ENCODE data around the gene TTYH2. TPM values are rescaled to one million over a fixed set of nuclear protein-coding genes. Genes with fewer than 3 reads are reported as not detected.

The TTYH2 gene
- total RNA-seq, 1 donor from 2014 or later: 1.2 TPM

DNA sequence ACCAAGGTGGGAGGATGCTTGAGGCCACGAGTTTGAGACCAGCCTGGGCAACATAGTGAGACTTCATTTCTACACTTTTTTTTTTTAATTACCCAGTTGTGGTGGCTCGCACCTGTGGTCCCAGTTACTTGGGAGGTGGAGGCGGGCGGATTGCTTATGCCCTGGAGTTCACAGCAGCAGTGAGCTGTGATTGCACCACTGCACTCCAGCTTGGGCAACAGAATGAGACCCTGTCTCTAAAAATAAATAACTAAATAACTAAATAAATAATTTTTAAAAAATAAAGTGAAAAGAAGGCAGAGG is 70.0 kb downstream of the TTYH2 start:
- no peak for DNase-seq (ENCODE audit: low spot score)

DNA sequence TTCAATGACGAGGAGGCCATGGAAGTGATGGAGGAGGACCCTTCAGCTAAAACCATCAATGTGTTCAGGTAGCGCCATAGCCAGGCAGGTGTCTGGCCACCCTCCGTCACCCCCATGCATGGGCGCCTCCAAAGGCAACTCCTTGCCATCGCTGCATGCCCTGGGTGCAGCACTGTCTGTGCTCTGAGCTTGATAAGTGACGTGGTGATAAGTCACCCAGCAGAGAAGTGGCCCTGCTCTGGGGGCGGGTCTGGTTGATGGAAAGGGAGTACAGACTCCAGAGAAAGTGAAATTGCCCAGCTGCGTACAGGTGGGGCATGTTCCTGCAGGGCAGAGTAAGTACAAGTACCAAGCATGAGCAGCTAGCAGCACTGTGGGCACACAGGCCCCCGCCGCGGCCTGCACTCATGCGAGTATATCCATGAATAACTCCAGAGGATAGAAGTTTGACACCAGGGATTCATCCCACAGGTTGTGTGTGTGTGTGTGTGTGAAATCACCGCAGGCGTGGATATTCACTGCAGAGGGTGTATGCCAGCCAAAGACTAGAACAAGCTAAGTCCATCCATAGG is 73.7 kb downstream of the TTYH2 start:
- DNase-seq (ENCODE audit: low spot score): no peak

DNA sequence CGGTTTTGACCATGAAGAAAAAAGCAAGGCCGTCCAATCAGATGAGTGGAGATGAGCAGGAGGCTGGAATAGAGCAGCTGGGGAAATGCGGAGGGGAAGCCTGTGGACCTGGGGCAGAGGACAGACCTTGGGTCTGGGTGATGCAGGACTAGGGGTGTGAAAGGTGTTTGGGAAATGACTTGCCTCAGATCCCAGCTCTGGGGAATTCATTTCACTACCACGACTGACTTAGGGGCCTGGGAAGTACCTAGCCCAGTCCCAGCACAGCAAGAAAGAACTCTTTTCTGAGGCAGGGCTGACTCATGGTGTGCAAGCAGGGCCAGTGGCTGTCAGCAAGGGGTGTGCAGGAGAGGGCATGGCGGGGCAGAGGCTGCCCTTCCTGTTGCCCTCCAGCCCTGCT is 75.4 kb downstream of the TTYH2 start:
- DNase-seq (ENCODE audit: low spot score): no peak

DNA sequence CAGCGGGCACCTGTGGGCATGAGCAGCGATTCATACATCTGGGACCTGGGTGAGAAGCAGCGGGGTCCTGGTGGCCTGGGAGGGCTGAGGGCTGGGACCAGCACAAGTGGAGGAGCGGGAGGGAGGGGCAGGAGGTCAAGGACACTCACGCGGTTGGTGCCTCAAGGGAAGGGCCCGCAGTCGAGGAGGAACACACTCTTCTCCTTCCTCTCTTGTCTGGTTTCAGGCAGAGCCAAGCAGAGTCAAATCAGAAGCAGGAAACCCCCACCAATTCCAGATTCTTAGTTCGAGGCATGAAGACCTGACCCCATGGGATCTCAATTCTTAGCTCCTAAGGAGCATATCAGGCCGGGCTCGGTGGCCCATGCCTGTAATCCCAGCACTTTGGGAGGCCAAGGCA is 76.3 kb downstream of the TTYH2 start:
- no peak for DNase-seq (ENCODE audit: low spot score)

DNA sequence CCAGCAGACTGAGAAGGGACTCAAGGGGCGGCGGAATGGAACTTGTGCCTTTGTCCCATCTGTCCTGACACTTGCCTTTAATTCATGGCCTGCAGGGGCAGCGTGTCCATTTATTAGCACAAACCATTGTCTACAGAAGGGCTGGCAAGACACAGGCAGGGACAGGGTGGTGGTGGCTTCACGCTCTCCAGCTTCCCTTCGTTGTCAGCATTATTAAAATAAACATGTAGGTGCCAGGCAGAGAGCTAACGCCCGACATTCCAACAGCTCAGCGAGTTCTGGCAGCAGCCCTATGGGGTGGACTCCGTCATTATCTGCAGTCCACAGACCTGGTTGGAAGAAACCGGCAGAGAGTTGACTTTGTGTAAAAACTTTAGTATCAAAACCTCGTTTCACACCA is 77.0 kb downstream of the TTYH2 start:
- peak; percentile 29 for DNase-seq (ENCODE audit: low spot score)

DNA sequence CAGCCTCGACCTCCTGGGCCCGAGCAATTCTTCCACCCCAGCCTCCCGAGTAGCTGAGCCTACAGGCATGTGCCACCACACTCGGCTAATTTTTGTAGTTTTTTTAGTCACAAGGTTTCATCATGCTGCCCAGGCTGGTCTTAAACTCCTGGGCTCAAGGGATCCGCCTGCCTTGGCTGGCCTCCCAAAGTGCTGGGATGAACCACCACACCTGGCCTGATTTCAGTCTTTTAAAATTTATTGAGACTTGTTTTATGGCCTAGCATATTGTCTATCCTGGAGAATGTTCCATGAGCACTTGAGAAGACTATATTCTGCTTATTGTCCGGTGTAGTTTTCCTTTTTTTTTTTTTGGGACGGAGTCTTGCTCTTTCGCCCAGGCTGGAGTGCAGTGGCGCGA is 79.1 kb downstream of the TTYH2 start:
- DNase-seq (ENCODE audit: low spot score): no peak

DNA sequence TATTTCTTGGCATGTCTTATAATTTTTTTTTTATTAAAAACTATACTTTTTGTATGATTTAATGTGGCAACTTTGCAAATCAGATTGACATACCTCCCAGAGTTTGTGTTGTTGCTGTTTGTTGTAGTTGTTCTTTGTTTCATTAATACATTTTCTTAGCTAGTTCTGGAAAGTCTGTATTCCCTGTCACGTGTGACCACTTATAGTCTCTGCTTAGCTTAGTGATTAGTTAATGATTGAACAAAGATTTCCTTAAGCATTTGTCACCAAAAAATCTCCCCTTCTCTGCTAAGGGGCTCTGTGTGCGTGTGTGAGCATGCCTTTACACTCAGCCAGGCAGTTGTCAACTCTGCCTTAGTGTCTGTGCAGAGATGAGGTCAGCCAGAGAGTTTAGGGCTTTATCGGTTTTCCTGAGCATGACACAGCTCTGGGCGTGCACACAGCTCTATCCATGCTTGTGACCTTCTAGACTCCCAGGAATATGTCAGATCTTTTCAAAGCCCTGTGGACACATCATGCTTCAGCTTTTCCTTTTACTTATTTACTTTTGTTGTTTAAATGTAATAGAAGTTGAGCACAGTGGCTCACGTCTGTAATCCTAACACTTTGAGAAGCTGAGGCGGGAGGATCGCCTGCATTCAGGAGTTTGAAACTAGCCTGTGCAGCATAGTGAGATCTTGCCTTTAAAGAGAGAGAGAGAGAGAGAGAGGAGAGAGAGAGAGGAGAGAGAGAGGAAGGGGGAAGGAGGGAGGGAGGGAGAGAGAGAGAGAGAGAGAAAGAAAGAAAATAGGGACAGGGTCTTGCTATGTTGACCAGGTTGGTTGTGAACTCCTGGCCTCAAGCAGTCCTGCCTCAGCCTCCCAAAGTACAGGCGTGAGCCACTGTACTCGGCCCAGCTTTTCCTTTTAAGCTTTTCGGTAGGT is 82.5 kb downstream of the TTYH2 start:
- DNase-seq (ENCODE audit: low spot score): peak; percentile 89

DNA sequence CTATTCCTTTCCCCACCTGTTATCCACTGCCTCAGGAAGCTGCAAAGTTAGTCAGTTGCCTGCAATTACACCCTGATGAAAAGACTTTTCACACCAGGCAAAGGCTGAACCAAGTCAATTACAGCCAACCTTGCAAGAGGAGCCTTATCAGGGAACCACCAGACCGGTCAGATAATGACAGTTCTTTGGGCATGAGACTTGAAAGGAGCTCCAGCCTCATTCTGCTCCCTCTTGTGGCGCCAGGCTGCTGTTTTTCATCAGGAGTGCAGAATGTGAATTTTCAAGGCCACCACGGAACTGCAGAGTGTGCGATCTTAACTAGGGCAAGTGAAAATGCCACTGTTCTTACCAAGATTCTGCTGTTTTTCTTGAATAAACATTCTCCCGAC is 83.2 kb downstream of the TTYH2 start:
- peak; percentile 91 for DNase-seq (ENCODE audit: low spot score)

DNA sequence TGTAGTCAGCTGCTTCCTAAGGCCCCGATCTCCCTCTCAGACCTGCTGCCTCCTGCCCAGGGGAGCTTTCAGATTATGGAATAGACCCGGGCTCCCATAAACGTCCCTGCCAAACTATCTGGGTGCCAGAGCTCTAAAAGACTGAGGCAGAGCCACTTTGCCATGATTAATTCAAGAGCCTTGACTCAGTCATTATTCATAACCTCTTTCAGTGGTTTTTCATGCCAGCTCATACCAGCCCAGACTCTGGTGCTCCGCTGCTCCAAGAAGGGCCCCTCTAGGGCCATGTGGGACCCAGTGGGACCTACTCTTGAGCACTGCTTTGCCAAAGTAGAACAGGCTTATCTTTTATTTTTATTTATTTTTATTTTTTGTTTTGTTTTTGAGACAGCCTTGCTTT is 84.6 kb downstream of the TTYH2 start:
- DNase-seq (ENCODE audit: low spot score): no peak

DNA sequence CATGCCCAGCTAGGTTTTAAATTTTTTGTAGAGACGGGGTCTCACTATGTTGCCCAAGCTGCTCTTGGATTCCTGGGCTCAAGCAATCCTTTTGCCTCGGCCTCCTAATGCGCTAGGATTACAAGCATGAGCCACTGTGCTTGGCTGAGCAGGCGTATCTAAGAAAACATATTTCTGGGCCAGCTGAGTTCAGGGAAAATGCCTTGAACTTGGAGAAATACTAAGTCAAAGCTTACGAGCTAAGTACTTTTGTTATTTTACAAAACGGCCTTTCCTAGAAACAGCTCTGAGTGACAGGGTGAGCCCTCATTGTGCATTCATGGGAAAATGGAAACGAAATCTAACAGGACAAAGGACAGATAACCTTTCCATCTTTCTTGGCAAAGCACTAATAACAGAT is 85.4 kb downstream of the TTYH2 start:
- peak; percentile 96 for DNase-seq (ENCODE audit: low spot score)

DNA sequence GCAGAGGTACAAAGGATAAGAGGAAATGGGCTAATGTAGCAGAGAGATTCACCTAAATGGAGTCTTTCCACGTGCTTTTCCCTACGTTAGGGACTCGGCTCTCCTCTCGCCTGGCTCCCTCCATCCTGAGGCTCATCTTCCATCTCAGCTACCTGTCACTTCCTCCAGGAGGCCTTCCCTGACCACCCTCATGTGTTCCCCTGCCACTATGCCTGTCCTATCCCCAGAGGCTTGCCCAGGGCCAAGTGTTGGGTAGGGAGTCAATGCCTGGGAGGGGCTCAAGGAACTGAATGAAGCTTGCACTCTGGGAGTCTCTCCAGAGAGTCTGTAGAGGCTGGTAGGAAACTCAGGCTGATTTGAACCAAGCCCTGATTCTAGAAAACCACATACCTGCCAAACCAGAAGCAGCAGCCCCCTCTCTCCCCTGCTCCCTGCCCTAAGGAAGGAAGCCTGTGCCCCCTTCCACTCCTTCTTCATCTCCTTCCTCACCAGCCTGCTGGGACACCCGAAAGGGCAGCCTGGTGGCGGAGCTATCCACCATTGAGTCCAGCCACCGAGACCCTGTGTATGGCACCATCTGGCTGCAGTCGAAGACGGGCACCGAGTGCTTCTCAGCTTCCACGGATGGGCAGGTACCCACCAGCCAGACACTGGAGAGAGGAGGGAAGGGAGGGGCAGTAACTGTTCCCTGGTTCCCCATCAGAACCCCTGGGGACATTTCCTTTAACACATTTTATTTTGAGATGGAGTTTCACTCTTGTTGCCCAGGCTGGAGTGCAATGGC is 86.0 kb downstream of the TTYH2 start:
- no peak for DNase-seq (ENCODE audit: low spot score)

DNA sequence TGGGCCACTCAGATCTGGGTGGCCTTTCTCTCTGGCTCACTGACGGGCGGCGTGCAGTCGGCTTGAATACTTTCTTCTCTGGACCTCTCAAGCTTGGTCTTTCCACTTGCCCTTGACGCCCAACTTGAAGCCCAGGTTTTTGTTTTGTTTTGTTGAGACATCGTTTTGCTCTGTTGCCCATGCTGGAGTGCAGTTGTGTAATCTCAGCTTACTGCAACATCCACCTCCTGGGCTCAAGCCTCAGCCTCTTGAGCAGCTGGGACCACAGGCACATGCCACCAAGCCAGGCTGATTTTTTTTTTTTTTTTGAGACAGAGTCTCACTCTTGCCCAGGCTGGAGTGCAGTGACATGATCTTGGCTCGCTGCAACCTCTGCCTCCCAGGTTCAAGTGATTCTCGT is 89.9 kb downstream of the TTYH2 start:
- DNase-seq (ENCODE audit: low spot score): no peak

DNA sequence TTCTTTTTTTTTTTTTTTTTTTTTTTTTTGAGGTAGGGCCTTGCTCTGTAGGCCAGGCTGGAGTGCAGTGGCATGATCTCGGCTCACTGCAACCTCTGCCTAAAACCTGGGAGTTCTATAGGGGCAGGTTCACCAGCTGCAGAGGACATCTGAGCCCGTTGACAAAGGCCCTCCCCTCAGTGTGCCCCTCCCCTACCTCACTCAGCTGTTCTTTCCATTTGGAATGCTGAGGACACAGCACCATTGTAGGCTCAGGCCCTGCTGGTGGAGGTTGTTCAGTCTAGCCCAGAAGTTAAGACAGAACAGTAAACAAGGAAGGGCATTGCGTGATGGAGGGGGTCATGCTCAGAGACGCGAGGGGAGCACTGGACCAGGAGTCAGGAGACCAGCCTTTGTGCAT is 90.8 kb downstream of the TTYH2 start:
- DNase-seq (ENCODE audit: low spot score): no peak

DNA sequence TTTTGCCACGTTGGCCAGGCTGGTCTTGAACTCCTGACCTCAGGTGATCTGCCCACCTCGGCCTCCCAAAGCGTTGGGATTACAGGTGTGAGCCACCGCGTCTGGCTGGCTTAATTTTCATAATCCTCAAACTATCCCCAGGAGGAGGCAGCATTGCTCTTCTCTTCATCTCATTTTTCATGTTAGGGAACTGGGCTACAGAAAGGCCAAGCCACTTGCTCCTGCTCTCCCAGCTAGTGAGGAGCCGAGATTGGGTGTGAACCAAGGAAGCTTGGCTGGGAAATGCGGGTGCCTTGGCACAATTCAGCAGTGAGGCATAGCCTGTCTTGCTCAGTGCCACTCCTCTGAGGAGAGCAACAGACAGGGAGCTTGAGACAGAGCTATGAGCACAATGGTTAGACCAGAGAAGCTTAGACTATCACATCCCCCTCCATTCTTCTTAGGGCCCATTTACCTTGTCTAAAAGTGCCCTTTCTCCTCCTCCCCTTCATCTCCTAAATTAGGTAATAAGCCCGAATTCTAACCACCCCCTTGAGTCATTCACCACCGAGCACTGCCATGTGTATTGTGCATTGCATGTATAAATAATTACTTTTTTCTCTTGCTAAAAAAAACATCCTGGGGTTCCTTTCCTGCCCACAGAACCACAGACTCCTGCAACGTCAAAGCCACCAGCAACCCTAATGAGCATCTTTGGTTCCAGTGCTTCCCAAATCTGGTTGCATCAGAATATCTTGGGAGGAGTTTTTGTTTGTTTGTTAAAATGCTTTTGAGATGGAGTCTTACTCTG is 92.7 kb downstream of the TTYH2 start:
- DNase-seq (ENCODE audit: low spot score): no peak

DNA sequence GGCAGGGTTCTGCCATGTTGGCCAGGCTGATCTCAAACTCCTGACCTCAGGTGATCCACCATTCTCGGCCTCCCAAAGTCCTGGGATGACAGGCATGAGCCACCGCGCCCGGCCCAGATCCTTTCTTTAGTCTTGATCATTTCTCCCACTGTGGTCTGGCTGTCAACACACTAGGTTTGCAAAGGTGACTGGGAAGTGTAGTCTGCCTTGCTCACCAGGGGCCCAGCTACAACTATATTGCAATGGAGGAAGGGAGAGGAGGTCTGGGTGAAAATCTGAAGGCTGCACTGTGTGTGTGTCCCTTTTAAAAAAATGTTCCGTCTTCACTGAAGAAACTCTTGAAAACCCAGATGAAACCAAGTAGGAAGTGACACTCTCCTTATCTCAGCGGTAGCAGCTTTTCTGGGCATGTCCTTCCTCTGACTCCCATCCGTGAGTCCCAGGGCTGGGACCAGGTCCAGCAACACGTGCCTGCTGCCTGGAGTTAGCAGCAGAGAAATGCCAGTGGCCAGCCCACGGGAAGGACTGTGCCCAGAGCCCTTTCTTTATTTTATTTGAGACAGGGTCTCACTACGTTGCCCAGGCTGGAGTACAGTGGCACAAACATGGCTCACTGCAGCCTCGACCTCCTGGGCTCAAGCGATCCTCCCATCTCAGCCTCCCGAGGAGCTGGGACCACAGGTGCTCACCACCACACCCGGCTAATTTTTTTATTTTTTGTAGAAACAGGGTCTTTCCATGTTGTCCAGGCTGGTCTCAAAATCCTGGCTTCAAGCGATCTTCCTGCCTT is 94.8 kb downstream of the TTYH2 start:
- DNase-seq (ENCODE audit: low spot score): no peak

DNA sequence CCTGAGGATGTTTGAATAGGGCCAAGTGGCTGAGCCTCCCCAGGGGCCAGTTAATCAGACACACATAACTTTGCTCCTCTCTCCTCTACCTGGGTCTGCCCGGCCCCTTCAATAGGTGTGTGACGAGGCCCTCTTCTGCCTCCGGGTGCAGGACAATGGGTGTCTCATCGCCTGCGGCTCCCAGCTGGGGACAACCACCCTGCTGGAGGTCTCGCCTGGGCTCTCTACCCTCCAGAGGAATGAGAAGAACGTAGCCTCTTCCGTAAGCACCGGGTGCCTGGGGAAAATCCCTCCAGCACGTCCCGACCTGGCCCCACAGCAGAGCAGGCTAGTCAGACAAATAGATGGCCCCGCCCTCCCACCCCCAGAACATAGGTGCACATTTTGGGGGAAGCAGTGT is 96.5 kb downstream of the TTYH2 start:
- no peak for DNase-seq (ENCODE audit: low spot score)

Other genes starting within 250 kb of the TTYH2 start
- gene RPL38, start 9.9 kb upstream of the TTYH2 start, total RNA-seq (ENCODE audit: insufficient read depth, low replicate concordance): 1,471 TPM
- gene DNAI2, start 60.7 kb downstream of the TTYH2 start, total RNA-seq (ENCODE audit: insufficient read depth, low replicate concordance): not detected
- gene KIF19, start 112.7 kb downstream of the TTYH2 start, total RNA-seq (ENCODE audit: insufficient read depth, low replicate concordance): 1.4 TPM
- not detected for gene BTBD17, start 148.3 kb downstream of the TTYH2 start, total RNA-seq (ENCODE audit: insufficient read depth, low replicate concordance)
- gene GPR142, start 153.9 kb downstream of the TTYH2 start, total RNA-seq (ENCODE audit: insufficient read depth, low replicate concordance): 1.2 TPM
- 17.1 TPM for gene GPRC5C, start 218.5 kb downstream of the TTYH2 start, total RNA-seq (ENCODE audit: insufficient read depth, low replicate concordance)

Measured in umbilical cord (tissue), 2 donors.